Natural killer cell (primary cell): ENCODE measurements around the gene CCDC60. TPM values are rescaled to one million over a fixed set of nuclear protein-coding genes. Genes with fewer than 3 reads are reported as not detected.

Experiments used
- ATAC-seq, 3 donors: fragments of 150-1000 bp in 2 of 3; fragments of 200-7000 bp in 1 of 3; cut with Tn5 transposase; 1 replicate in 1 of 3; 2 replicates in 2 of 3; pipeline ENCODE4 v1.10.0; 2021; ENCODE audit warnings: mild to moderate bottlenecking in 2 of 3, moderate library complexity in 2 of 3
- DNase-seq, 2 donors: peaks; one replicate each; pipeline versions ENCODE4 v3.0.0 to v3.0.0-alpha.2; 2013 to 2021; ENCODE audit warnings: mixed read lengths in 1 of 2
- H3K27ac ChIP-seq: one replicate; pipeline ENCODE4 v1.5.1; 2013; ENCODE audit warnings: mild to moderate bottlenecking, low read length
- H3K27me3 ChIP-seq: one replicate; pipeline ENCODE4 v1.6.1; 2013; ENCODE audit warnings: low read length; ENCODE audit not compliant: control insufficient read depth, insufficient read depth
- H3K36me3 ChIP-seq: one replicate; pipeline ENCODE4 v1.6.1; 2013; ENCODE audit warnings: low read length; ENCODE audit not compliant: control insufficient read depth, insufficient read depth
- H3K4me1 ChIP-seq: one replicate; pipeline ENCODE4 v1.6.1; 2013; ENCODE audit warnings: low read length; ENCODE audit not compliant: control insufficient read depth, insufficient read depth
- H3K4me3 ChIP-seq: one replicate; pipeline ENCODE4 v1.5.1; 2013; ENCODE audit warnings: low read length
- H3K9me3 ChIP-seq: one replicate; pipeline ENCODE4 v1.6.1; 2013; ENCODE audit warnings: low read length; ENCODE audit not compliant: control insufficient read depth, insufficient read depth
- H3K27ac Mint-ChIP-seq, 2 donors: one replicate each; pipeline ENCODE4 v1.8.0; 2022; ENCODE audit warnings: mild to moderate bottlenecking in 2 of 2, mixed read lengths in 2 of 2, moderate library complexity in 1 of 2
- H3K27me3 Mint-ChIP-seq, 2 donors: one replicate each; pipeline ENCODE4 v1.8.0; 2022; ENCODE audit warnings: low read depth in 2 of 2, mixed read lengths in 2 of 2
- H3K36me3 Mint-ChIP-seq: one replicate; pipeline ENCODE4 v1.8.0; 2022; ENCODE audit warnings: mixed read lengths
- H3K4me1 Mint-ChIP-seq, 2 donors: one replicate each; pipeline ENCODE4 v1.8.0; 2022; ENCODE audit warnings: mixed read lengths in 2 of 2
- H3K4me3 Mint-ChIP-seq: one replicate; pipeline ENCODE4 v1.8.0; 2022; ENCODE audit warnings: mild to moderate bottlenecking, moderate library complexity, mixed read lengths
- H3K9me3 Mint-ChIP-seq, 2 donors: one replicate each; pipeline ENCODE4 v1.8.0; 2022; ENCODE audit warnings: mixed read lengths in 2 of 2
- WGBS: methylation state at CpG from one replicate; pipeline ENCODE4 v1.1.7; 2013; ENCODE audit warnings: missing lambda C conversion rate; ENCODE audit not compliant: insufficient coverage; 5-methylcytosine and 5-hydroxymethylcytosine counted together
- intact Hi-C: fragments of 100-400 bp; cut with micrococcal nuclease; formaldehyde crosslinking; loops from one replicate; pipeline ENCODE4 v1.14.2; 2022
- total RNA-seq, 4 donors: library from RNA; stranded (reverse); fragments of 120-200 nt in 1 of 4; gene quantifications; one replicate each; pipeline versions ENCODE4 v1.2.3 to v1.2.4, GENCODE V29; 2013 to 2022
- TF ChIP-seq, protein P1 (sequence below): fragments of 200-600 bp; IDR thresholded peaks from one replicate; pipeline ENCODE4 v1.8.0; 2022; ENCODE audit warnings: antibody characterized with exemption

Gene CCDC60
- total RNA-seq, 3 donors from 2014 or later (not counting 1 experiment from before 2014, with no cell fraction given), result not detected

- no peaks in the 10 kb centered on the region for H3K36me3 Mint-ChIP-seq
- no peak overlapping the region for H3K4me3 Mint-ChIP-seq
- TF ChIP-seq, protein P1, sequence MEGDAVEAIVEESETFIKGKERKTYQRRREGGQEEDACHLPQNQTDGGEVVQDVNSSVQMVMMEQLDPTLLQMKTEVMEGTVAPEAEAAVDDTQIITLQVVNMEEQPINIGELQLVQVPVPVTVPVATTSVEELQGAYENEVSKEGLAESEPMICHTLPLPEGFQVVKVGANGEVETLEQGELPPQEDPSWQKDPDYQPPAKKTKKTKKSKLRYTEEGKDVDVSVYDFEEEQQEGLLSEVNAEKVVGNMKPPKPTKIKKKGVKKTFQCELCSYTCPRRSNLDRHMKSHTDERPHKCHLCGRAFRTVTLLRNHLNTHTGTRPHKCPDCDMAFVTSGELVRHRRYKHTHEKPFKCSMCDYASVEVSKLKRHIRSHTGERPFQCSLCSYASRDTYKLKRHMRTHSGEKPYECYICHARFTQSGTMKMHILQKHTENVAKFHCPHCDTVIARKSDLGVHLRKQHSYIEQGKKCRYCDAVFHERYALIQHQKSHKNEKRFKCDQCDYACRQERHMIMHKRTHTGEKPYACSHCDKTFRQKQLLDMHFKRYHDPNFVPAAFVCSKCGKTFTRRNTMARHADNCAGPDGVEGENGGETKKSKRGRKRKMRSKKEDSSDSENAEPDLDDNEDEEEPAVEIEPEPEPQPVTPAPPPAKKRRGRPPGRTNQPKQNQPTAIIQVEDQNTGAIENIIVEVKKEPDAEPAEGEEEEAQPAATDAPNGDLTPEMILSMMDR, result no peak
- H3K4me3 ChIP-seq, result no peak overlapping the region
- no peaks in the 10 kb centered on the region for H3K36me3 ChIP-seq
- 48% methylated on average over 9 of the region's 11 CpGs for WGBS
- H3K9me3 Mint-ChIP-seq, result peaks cover 0 to 3% of the 10 kb centered on the region in 2 donors
- H3K27ac Mint-ChIP-seq, result no peak overlapping the region
- H3K27ac ChIP-seq, result no peak overlapping the region
- H3K27me3 ChIP-seq, result peaks cover 4% of the 10 kb centered on the region
- intact Hi-C loops, result no loop called here
- H3K4me1 ChIP-seq, result no peaks in the 10 kb centered on the region
- DNase-seq (no peak), ATAC-seq (no peak)
- no peaks in the 10 kb centered on the region for H3K4me1 Mint-ChIP-seq
- peaks cover 0 to 3% of the 10 kb centered on the region in 2 donors for H3K27me3 Mint-ChIP-seq
- no peaks in the 10 kb centered on the region for H3K9me3 ChIP-seq
Measured at GRCh38 chr12:119338593-119339363, 4.2 kb downstream of the CCDC60 start.

DNA sequence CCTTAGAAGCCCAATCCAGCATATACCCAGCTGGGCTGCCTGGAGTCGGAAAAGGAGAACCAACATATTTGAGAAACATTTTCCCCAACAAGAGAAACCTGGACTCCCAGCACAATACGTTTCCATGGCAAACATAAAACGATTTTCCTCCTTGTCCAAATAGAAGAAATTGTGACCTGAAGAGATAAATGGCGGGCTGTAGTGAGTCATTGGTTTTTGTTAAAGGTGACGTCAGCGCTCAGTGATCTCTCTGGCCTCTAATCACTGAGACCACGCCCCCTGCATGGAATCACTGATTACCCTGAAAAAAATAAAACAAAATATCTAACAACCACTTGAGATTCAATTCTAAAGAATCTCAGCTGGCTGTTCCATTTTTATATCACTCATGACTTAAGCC, 6.0 kb downstream of the CCDC60 start:
- no peak for ATAC-seq
- no peak overlapping the region for H3K27ac Mint-ChIP-seq

DNA sequence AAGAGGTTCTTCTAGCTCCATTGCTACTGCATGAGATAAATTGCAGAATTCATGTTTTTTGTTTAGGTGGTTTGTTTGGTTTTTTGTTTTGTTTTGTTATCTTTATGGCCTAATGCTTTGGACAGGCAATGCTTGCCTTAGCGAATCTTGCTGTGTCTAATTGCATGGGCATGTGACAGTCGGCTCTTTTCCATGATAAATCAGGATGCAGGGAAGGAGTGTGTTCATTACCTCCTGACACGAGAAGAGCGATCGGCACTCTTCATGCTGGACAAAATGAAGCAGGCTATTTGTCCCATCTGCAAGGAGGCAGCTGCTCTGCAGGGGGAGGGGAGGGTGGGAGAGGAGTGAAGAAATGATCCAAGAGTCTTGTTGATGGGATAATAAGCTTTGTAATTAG, 6.5 kb downstream of the CCDC60 start:
- H3K27ac Mint-ChIP-seq, result no peak overlapping the region
- Histone ChIP-seq H3K4me3 (no peak overlapping the region), H3K36me3 (no peaks in the 10 kb centered on the region), H3K4me1 (no peaks in the 10 kb centered on the region), H3K9me3 (no peaks in the 10 kb centered on the region), H3K27me3 (no peaks in the 10 kb centered on the region), H3K27ac (no peak overlapping the region)
- no peak overlapping the region for H3K4me3 Mint-ChIP-seq
- H3K27me3 Mint-ChIP-seq, result peaks cover 0 to 3% of the 10 kb centered on the region in 2 donors
- H3K4me1 Mint-ChIP-seq, result no peaks in the 10 kb centered on the region
- TF ChIP-seq, protein P1, result no peak
- intact Hi-C loops, result no loop called here
- no peaks in the 10 kb centered on the region for H3K36me3 Mint-ChIP-seq
- DNase-seq (no peak), ATAC-seq (no peak)
- WGBS, result 91% methylated on average over 5 of the region's 5 CpGs
- peaks cover 0 to 5% of the 10 kb centered on the region in 2 donors for H3K9me3 Mint-ChIP-seq

More for the DNA sequence above, 6.0 kb downstream of the CCDC60 start:
- Mint-ChIP-seq H3K36me3 (no peaks in the 10 kb centered on the region), H3K4me1 (no peaks in the 10 kb centered on the region), H3K9me3 (peaks cover 0 to 5% of the 10 kb centered on the region in 2 donors), H3K27me3 (peaks cover 0 to 3% of the 10 kb centered on the region in 2 donors), H3K4me3 (no peak overlapping the region)
- intact Hi-C loops, result no loop called here
- 87% methylated on average over 7 of the region's 7 CpGs for WGBS
- no peaks in the 10 kb centered on the region for H3K36me3 ChIP-seq
- DNase-seq, result no peak
- no peak overlapping the region for H3K4me3 ChIP-seq
- TF ChIP-seq, protein P1, result no peak
- no peaks in the 10 kb centered on the region for H3K27me3 ChIP-seq
- no peak overlapping the region for H3K27ac ChIP-seq
- no peaks in the 10 kb centered on the region for H3K4me1 ChIP-seq
- H3K9me3 ChIP-seq, result no peaks in the 10 kb centered on the region
